GM23338 (cell line): Measurements from ENCODE around the gene VMP1. TPM values are rescaled to one million over a fixed set of nuclear protein-coding genes. Genes with fewer than 3 reads are reported as not detected.

Source experiments
- ATAC-seq: fragments of 200-7000 bp; cut with Tn5 transposase; 3 replicates; pipeline ENCODE4 v1.9.1; 2020
- DNase-seq: peaks from one replicate; pipeline ENCODE4 v3.0.0-alpha.2; 2015; ENCODE audit warnings: low spot score
- H2AFZ ChIP-seq: fragments of 200-600 bp; sonication (generic); 2 replicates; pipeline ENCODE4 v1.8.0; 2016; ENCODE audit warnings: antibody characterized with exemption, mild to moderate bottlenecking, moderate library complexity
- H3F3A ChIP-seq: fragments of 200-600 bp; sonication (generic); replicated peaks from 2 replicates; pipeline ENCODE4 v1.8.0; 2017; ENCODE audit warnings: antibody characterized with exemption, mixed run types, low read depth
- H3K27ac ChIP-seq: fragments of 200-600 bp; sonication (generic); 2 replicates; pipeline ENCODE4 v1.6.1; 2016; ENCODE audit warnings: low read depth
- H3K27me3 ChIP-seq: fragments of 200-600 bp; sonication (generic); 2 replicates; pipeline ENCODE4 v1.8.0; 2016; ENCODE audit warnings: mild to moderate bottlenecking, mixed run types, moderate library complexity; ENCODE audit not compliant: insufficient read depth
- H3K36me3 ChIP-seq: fragments of 200-600 bp; sonication (generic); 2 replicates; pipeline ENCODE4 v1.8.0; 2016; ENCODE audit warnings: mild to moderate bottlenecking; ENCODE audit not compliant: insufficient read depth
- H3K4me1 ChIP-seq: fragments of 200-600 bp; sonication (generic); 2 replicates; pipeline ENCODE4 v1.8.0; 2016; ENCODE audit warnings: mild to moderate bottlenecking, moderate library complexity; ENCODE audit not compliant: insufficient read depth
- H3K4me2 ChIP-seq: fragments of 200-600 bp; sonication (generic); 2 replicates; pipeline ENCODE4 v1.7.1; 2017; ENCODE audit warnings: mixed run types
- H3K4me3 ChIP-seq: fragments of 200-600 bp; sonication (generic); 2 replicates; pipeline ENCODE4 v1.6.1; 2016; ENCODE audit warnings: mixed run types
- H3K79me2 ChIP-seq: fragments of 200-600 bp; sonication (generic); replicated peaks from 2 replicates; pipeline ENCODE4 v1.8.0; 2017; ENCODE audit warnings: mild to moderate bottlenecking; ENCODE audit not compliant: insufficient read depth
- H3K9me2 ChIP-seq: fragments of 200-600 bp; sonication (generic); 2 replicates; pipeline ENCODE4 v1.8.0; 2017; ENCODE audit not compliant: insufficient read depth
- H4K20me1 ChIP-seq: fragments of 200-600 bp; sonication (generic); replicated peaks from 2 replicates; pipeline ENCODE4 v1.8.0; 2017; ENCODE audit warnings: mild to moderate bottlenecking; ENCODE audit not compliant: insufficient read depth
- H3K27ac Mint-ChIP-seq: 2 replicates; pipeline ENCODE4 v1.8.0; 2020; ENCODE audit warnings: inconsistent platforms, mild to moderate bottlenecking, moderate library complexity, mixed read lengths
- H3K27me3 Mint-ChIP-seq: 3 replicates; pipeline ENCODE4 v1.8.0; 2022; ENCODE audit warnings: low read depth, mild to moderate bottlenecking, moderate library complexity, mixed read lengths, inconsistent platforms; ENCODE audit not compliant: insufficient read depth, poor library complexity
- H3K36me3 Mint-ChIP-seq: 3 replicates; pipeline ENCODE4 v1.8.0; 2021; ENCODE audit warnings: low read depth, mild to moderate bottlenecking, inconsistent platforms, moderate library complexity, mixed read lengths
- H3K4me1 Mint-ChIP-seq: 3 replicates; pipeline ENCODE4 v1.8.0; 2020; ENCODE audit warnings: mild to moderate bottlenecking, inconsistent platforms, mixed read lengths
- H3K4me3 Mint-ChIP-seq: 3 replicates; pipeline ENCODE4 v1.8.0; 2021; ENCODE audit warnings: moderate library complexity, mild to moderate bottlenecking, inconsistent platforms, mixed read lengths
- H3K9me3 Mint-ChIP-seq: 3 replicates; pipeline ENCODE4 v1.8.0; 2020; ENCODE audit warnings: moderate library complexity, mild to moderate bottlenecking, inconsistent platforms, mixed read lengths
- CREB1 ChIP-seq: fragments of 250-450 bp; sonication (Bioruptor Pico); IDR thresholded peaks from 2 replicates; pipeline ENCODE4 v1.5.0; 2020; ENCODE audit warnings: low read depth, mild to moderate bottlenecking, moderate library complexity
- CTCF ChIP-seq, 2 experiments: fragments of 200-600 bp in 1 of 2; sonication (generic) in 1 of 2; conservative IDR thresholded peaks; 2 replicates each; pipeline versions ENCODE4 v1.5.1 to v1.6.1; 2016 to 2017; ENCODE audit warnings: antibody characterized with exemption in 2 of 2, low read depth in 2 of 2, mild to moderate bottlenecking in 2 of 2, moderate library complexity in 1 of 2
- ETS1 ChIP-seq: IDR thresholded peaks from 2 replicates; pipeline ENCODE4 v1.6.1; 2016; ENCODE audit warnings: antibody characterized with exemption
- EZH2 ChIP-seq: fragments of 200-600 bp; sonication (generic); IDR thresholded peaks from one replicate; pipeline ENCODE4 v1.8.0; 2017; ENCODE audit warnings: antibody characterized with exemption, mild to moderate bottlenecking, low read depth; ENCODE audit not compliant: unreplicated experiment
- EZH2phosphoT487 ChIP-seq: fragments of 200-600 bp; sonication (generic); IDR thresholded peaks from one replicate; pipeline ENCODE4 v1.8.1; 2018; ENCODE audit warnings: antibody characterized with exemption; ENCODE audit not compliant: unreplicated experiment
- JUNB ChIP-seq: IDR thresholded peaks from one replicate; pipeline ENCODE4 v1.6.1; 2016; ENCODE audit warnings: antibody characterized with exemption; ENCODE audit not compliant: unreplicated experiment
- NANOG ChIP-seq: IDR thresholded peaks from 2 replicates; pipeline ENCODE4 v1.6.1; 2016; ENCODE audit warnings: antibody characterized with exemption, borderline replicate concordance
- POLR2AphosphoS5 ChIP-seq: IDR thresholded peaks from 2 replicates; pipeline ENCODE4 v1.6.1; 2016; ENCODE audit warnings: antibody characterized with exemption, low read depth
- REST ChIP-seq: IDR thresholded peaks from one replicate; pipeline ENCODE4 v1.6.1; 2018; ENCODE audit warnings: antibody characterized with exemption; ENCODE audit not compliant: unreplicated experiment
- ZNF114 ChIP-seq: fragments of 250-450 bp; sonication (Bioruptor Pico); IDR thresholded peaks from 2 replicates; pipeline ENCODE4 v1.5.0; 2020; ENCODE audit warnings: mild to moderate bottlenecking, moderate library complexity
- ZNF331 ChIP-seq: fragments of 250-450 bp; sonication (Bioruptor Pico); IDR thresholded peaks from 2 replicates; pipeline ENCODE4 v1.5.0; 2020; ENCODE audit warnings: low read depth, mild to moderate bottlenecking, moderate library complexity
- polyA plus RNA-seq: library from polyadenylated mRNA; unstranded; fragments of >200 nt; fragmentation: Nextera tagmentation; extraction: Ambion mirVana; gene quantifications from 2 replicates; pipeline ENCODE4 v1.2.1, GENCODE V29; 2016
- total RNA-seq: library from RNA; depleted of rRNA; stranded (reverse); fragments of >200 nt; shearing (Covaris generic); gene quantifications from 2 replicates; pipeline ENCODE4 v1.2.3, GENCODE V29; 2014

The VMP1 gene
- total and polyA plus RNA-seq, 2 experiments from 2014 or later: 70.1 to 112 TPM

- Histone ChIP-seq H4K20me1 (no peaks in the 10 kb centered on the region), H3K4me2 (no peak overlapping the region), H3K27me3 (no peaks in the 10 kb centered on the region), H3K4me1 (no peaks in the 10 kb centered on the region), H3K79me2 (no peaks in the 10 kb centered on the region), H3K9me2 (no peaks in the 10 kb centered on the region), H2AFZ (no peak overlapping the region), H3K27ac (no peak overlapping the region), H3K4me3 (no peak overlapping the region), H3F3A (no peaks in the 10 kb centered on the region), H3K36me3 (peaks cover 9% of the 10 kb centered on the region)
- Mint-ChIP-seq H3K9me3 (no peaks in the 10 kb centered on the region), H3K27me3 (no peaks in the 10 kb centered on the region), H3K4me3 (no peak overlapping the region), H3K4me1 (no peaks in the 10 kb centered on the region), H3K36me3 (peaks cover 23% of the 10 kb centered on the region; the same call in 2 of the 3 replicates), H3K27ac (no peak overlapping the region)
- DNase-seq (no peak), ATAC-seq (no peak)
- TF ChIP-seq ETS1: no peak
- TF ChIP-seq EZH2phosphoT487: no peak
- no peak for TF ChIP-seq EZH2
- TF ChIP-seq REST: no peak
- TF ChIP-seq POLR2AphosphoS5: no peak
These were observed 166.9 kb downstream of the VMP1 start for GRCh38 chr17:59874376-59874775.

GRCh38 chr17:59876107-59876506, 168.7 kb downstream of the VMP1 start:
- Mint-ChIP-seq H3K4me3 (no peak overlapping the region), H3K9me3 (no peaks in the 10 kb centered on the region), H3K36me3 (peaks cover 28% of the 10 kb centered on the region; the same call in 2 of the 3 replicates), H3K27me3 (no peaks in the 10 kb centered on the region), H3K4me1 (no peaks in the 10 kb centered on the region), H3K27ac (no peak overlapping the region)
- H3K4me3 ChIP-seq: no peak overlapping the region
- DNase-seq (no peak), ATAC-seq (no peak)
- no peak overlapping the region for H3K27ac ChIP-seq
- H3K79me2 ChIP-seq: no peaks in the 10 kb centered on the region
- no peaks in the 10 kb centered on the region for H3K27me3 ChIP-seq
- H4K20me1 ChIP-seq: no peaks in the 10 kb centered on the region
- no peak overlapping the region for H3K4me2 ChIP-seq
- H3K4me1 ChIP-seq: no peaks in the 10 kb centered on the region
- H3K9me2 ChIP-seq: no peaks in the 10 kb centered on the region
- H2AFZ ChIP-seq: no peak overlapping the region
- no peaks in the 10 kb centered on the region for H3F3A ChIP-seq
- peaks cover 15% of the 10 kb centered on the region for H3K36me3 ChIP-seq
- no peak for TF ChIP-seq POLR2AphosphoS5
- TF ChIP-seq ZNF114: no peak
- no peak for TF ChIP-seq NANOG
- TF ChIP-seq CTCF (conservative IDR thresholded peaks at IDR 0.05; ENCODE audit: low read depth in 2 of 2): no peak
- TF ChIP-seq ETS1: no peak
- no peak for TF ChIP-seq EZH2
- TF ChIP-seq JUNB: no peak
- no peak for TF ChIP-seq ZNF331
- TF ChIP-seq CREB1 (CRISPR knock-in tag): no peak
- no peak for TF ChIP-seq REST
